Ovary (tissue), 3 donors: ENCODE results near the gene GATB.

Experiments
- CTCF ChIP-seq, 3 donors: fragments of 450-650 bp in 2 of 3; fragments of 200-600 bp in 1 of 3; IDR thresholded peaks; one replicate each; pipeline versions ENCODE4 v1.5.1 to v1.8.0; 2016 to 2022; ENCODE audit warnings: antibody characterized with exemption in 3 of 3, mild to moderate bottlenecking in 1 of 3
- EP300 ChIP-seq: sonication (generic); formaldehyde crosslinking; IDR thresholded peaks from one replicate; pipeline ENCODE4 v1.6.1; 2017; ENCODE audit warnings: antibody characterized with exemption
- POLR2A ChIP-seq: fragments of 450-650 bp; IDR thresholded peaks from one replicate; pipeline ENCODE4 v1.6.1; 2017; ENCODE audit warnings: antibody characterized with exemption, mild to moderate bottlenecking, moderate library complexity
- donor health status: DM: no; HTN: no; CAD: no.

- TF ChIP-seq CTCF (IDR thresholded peaks at IDR 0.05) (no peak), EP300 (no peak), POLR2A (no peak)
These were observed 69.9 kb downstream of the GATB start for GRCh38 chr4:151690876-151691275.
